Choroid plexus epithelial cell (primary cell): ENCODE results near the gene FOSL1.

ENCODE experiments used
- DNase-seq: peaks from one replicate; pipeline ENCODE4 v3.0.0-alpha.2; 2010; ENCODE audit warnings: low read depth
- H3K4me3 ChIP-seq: 2 replicates; pipeline ENCODE4 v1.5.1; 2011; ENCODE audit warnings: low read depth, mild to moderate bottlenecking, control low read depth, low read length, moderate library complexity
- TF ChIP-seq, protein P1 (sequence below): conservative IDR thresholded peaks from 2 replicates; pipeline ENCODE4 v1.5.1; 2011; ENCODE audit warnings: low read depth, mild to moderate bottlenecking, control low read depth, inconsistent platforms, low read length, moderate library complexity

The FOSL1 gene

DNA sequence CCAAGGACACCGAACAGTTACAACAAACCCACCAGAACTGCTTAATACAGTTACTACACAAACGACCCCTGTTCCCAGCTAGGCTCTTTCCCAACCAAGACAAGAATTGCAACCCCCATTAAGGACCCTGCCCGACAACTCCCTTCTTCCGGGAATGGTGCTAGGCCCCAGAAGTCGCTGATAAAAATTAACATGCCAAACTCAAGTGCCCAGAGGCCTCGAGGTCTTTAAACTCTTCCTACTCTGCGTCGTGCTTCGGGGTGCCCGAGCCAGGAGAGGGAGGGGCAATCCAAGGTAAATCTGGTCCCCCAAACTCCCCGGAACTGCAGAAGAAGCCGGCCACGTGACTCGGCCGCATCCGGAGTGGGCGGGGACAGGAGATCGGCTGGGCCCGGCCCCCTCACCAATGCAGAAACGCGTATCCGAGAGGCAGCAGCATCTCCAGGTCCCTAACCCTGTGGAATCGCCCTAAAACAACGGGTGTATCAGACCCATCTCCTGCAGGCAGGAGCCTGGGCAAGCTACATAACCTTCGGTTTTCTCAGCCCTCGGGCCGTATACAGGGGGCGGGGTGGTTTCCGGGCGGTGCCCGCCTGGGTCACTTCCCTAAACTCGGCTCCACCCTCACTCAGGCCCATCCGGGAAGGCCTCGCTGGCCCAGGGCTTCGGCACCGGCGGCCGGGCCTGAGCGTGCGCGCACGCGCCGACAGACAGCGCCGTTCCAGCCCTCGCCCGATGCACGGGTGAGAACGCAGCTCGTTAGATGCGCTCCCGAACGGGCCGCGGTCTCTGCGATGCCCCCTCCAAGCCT lies 43.3 kb downstream of the FOSL1 start:
- TF ChIP-seq, protein P1, sequence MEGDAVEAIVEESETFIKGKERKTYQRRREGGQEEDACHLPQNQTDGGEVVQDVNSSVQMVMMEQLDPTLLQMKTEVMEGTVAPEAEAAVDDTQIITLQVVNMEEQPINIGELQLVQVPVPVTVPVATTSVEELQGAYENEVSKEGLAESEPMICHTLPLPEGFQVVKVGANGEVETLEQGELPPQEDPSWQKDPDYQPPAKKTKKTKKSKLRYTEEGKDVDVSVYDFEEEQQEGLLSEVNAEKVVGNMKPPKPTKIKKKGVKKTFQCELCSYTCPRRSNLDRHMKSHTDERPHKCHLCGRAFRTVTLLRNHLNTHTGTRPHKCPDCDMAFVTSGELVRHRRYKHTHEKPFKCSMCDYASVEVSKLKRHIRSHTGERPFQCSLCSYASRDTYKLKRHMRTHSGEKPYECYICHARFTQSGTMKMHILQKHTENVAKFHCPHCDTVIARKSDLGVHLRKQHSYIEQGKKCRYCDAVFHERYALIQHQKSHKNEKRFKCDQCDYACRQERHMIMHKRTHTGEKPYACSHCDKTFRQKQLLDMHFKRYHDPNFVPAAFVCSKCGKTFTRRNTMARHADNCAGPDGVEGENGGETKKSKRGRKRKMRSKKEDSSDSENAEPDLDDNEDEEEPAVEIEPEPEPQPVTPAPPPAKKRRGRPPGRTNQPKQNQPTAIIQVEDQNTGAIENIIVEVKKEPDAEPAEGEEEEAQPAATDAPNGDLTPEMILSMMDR = no peak
- peak; percentile 74 for DNase-seq
- H3K4me3 ChIP-seq = peak overlapping the region; percentile 92

DNA sequence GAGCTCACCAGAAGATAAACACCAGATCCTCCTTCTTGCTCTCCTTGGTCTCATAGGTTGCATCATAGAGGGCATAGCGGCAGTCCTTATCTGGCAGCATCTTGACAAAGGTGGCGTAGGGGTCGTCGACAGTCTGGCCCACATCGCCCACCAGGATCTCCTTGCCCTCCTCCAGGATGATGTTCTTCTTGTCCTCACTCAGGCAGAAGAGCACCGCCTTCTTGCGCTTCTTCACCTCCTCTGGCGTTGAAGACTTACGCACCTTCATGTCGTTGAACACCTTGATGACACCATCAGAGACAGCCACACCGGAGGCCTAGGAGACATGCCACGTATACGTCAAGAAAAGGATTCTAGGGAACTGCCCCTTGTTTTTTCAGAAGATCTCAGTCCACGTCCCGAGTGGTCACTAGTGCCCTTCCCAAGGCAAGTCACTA lies 44.2 kb downstream of the FOSL1 start:
- TF ChIP-seq, protein P1 = no peak
- no peak for DNase-seq
- peak overlapping the region; percentile 92 for H3K4me3 ChIP-seq

DNA sequence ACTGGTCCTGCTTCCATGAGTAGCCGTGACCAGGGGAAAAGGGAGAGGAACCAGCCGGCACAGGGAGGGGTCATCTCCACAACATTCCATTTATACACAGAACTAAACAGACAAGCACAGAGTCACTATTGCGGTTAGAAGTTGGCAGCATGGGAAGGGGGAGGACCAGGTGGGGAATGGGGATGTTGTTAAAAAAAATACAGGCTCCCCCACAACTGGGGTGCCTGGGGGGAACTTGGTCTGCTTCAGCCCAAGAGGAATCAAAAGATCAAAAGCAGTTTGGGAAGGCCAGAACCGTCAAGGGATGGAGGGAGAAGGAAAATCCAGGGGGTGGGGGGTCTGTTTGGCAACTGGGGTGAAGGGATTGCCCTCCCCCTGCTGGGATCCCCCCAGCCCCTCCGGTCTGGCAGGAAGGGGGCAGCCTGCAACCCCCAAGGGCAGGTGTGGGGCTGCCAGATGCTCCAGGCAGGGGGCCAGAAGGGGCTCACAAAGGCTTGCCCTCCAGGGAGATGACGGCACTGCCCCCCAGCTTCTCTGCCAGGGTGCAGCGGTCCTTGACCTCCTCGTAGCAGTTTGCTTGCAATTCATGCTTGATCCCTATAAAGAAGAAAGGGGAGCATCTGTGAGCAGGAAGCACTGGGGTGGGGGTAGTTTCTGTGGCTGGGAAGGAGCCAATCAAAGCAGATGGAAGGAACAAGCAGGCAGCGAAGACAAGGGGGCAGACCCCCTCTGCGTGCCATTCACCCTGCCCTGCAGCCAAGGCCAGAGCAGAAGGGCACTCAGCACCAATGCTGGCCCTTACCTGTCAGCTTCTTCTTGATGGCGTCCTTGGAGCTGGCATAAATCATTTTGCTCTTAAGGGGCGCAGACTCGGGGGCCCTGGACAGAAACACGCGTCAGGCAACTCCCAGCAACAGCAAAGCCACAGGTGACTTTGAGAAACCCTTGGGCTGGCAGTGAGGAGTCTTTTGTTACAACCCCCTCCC lies 45.0 kb downstream of the FOSL1 start:
- no peak overlapping the region for H3K4me3 ChIP-seq
- no peak for DNase-seq
- TF ChIP-seq, protein P1 = no peak

GRCh38 chr11:65854161-65854592 lies 46.0 kb downstream of the FOSL1 start:
- no peak for DNase-seq
- no peak overlapping the region for H3K4me3 ChIP-seq
- TF ChIP-seq, protein P1 = no peak

GRCh38 chr11:65853246-65853979 lies 46.8 kb downstream of the FOSL1 start:
- no peak for DNase-seq
- TF ChIP-seq, protein P1 = peak; percentile 30
- no peak overlapping the region for H3K4me3 ChIP-seq

GRCh38 chr11:65852508-65853245 lies 47.5 kb downstream of the FOSL1 start:
- peak; percentile 10 for DNase-seq
- TF ChIP-seq, protein P1 = no peak
- H3K4me3 ChIP-seq = no peak overlapping the region
